ENCODE data around the gene HAUS8. TPM values are rescaled to one million over a fixed set of nuclear protein-coding genes. Genes with fewer than 3 reads are reported as not detected.

HAUS8 gene
- total RNA-seq, 4 donors from 2014 or later, result 0.97 to 4.5 (median 3.3) TPM

DNA sequence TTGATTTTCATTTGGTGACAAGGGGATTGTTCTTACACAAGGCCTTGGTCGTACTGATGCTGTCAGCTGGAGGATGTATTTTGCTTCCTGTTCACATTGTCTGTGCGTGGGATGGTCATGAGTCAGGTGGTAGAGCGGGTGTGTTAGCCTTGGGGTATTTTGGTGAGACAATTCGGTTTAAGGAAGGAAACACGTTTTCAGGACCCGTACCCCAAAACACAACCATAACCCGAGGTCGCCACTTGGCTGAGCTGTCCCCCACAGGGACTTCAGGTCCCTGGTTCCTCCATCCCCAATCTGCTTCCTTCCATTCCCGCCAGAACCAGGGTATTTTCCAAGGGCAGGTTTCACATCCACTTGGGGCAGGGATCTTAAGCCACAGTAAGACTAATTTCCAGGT lies 15.3 kb upstream of the HAUS8 start:
- no peak for TF ChIP-seq POLR2A (IDR thresholded peaks at IDR 0.05)
- TF ChIP-seq, protein P1, sequence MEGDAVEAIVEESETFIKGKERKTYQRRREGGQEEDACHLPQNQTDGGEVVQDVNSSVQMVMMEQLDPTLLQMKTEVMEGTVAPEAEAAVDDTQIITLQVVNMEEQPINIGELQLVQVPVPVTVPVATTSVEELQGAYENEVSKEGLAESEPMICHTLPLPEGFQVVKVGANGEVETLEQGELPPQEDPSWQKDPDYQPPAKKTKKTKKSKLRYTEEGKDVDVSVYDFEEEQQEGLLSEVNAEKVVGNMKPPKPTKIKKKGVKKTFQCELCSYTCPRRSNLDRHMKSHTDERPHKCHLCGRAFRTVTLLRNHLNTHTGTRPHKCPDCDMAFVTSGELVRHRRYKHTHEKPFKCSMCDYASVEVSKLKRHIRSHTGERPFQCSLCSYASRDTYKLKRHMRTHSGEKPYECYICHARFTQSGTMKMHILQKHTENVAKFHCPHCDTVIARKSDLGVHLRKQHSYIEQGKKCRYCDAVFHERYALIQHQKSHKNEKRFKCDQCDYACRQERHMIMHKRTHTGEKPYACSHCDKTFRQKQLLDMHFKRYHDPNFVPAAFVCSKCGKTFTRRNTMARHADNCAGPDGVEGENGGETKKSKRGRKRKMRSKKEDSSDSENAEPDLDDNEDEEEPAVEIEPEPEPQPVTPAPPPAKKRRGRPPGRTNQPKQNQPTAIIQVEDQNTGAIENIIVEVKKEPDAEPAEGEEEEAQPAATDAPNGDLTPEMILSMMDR (IDR thresholded peaks at IDR 0.05 in 4 of 5, conservative IDR thresholded peaks at IDR 0.05 in 1 of 5), result no peak
- Histone ChIP-seq H3K36me3 (no peaks in the 10 kb centered on the region), H3K27ac (peak overlapping the region in 1 of 4 donors; percentile 7), H3K4me3 (no peak overlapping the region), H3K27me3 (no peaks in the 10 kb centered on the region), H3K9me3 (no peaks in the 10 kb centered on the region), H3K4me1 (no peaks in the 10 kb centered on the region)
- in situ Hi-C loops (cut with MboI; ENCODE audit: low sequenced_read_pairs in 4 of 4), result no loop called here
- intact Hi-C loops (cut with DNase I; ENCODE audit: low total_unique reads), result no loop called here
- DNase-seq (no peak), ATAC-seq (no peak)

DNA sequence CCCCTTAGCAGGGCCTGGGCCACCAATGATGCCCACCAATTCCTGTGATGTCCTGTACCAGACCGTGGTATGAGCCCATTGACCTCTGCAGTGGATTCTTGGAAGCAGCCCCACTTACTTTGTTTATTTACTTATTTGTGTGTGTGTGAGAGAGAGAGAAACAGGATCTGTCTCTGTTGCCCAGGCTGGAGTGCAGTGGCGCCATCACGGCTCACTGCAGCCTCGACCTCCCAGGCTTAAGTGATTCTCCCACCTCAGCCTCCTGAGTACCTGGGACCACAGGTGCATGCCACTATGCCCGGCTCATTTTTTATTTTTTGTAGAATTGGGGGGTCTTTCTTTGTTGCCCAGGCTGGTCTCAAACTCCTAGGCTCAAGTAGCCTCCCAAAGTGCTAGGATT lies 13.3 kb upstream of the HAUS8 start:
- DNase-seq (no peak), ATAC-seq (no peak)
- Histone ChIP-seq H3K36me3 (no peaks in the 10 kb centered on the region), H3K27ac (no peak overlapping the region), H3K4me1 (no peaks in the 10 kb centered on the region), H3K9me3 (no peaks in the 10 kb centered on the region), H3K4me3 (no peak overlapping the region), H3K27me3 (no peaks in the 10 kb centered on the region)
- intact Hi-C loops (cut with DNase I; ENCODE audit: low total_unique reads) (no loop called here), in situ Hi-C loops (cut with MboI; ENCODE audit: low sequenced_read_pairs in 4 of 4) (no loop called here)
- TF ChIP-seq, protein P1 (IDR thresholded peaks at IDR 0.05 in 4 of 5, conservative IDR thresholded peaks at IDR 0.05 in 1 of 5), result no peak
- no peak for TF ChIP-seq POLR2A (IDR thresholded peaks at IDR 0.05)

DNA sequence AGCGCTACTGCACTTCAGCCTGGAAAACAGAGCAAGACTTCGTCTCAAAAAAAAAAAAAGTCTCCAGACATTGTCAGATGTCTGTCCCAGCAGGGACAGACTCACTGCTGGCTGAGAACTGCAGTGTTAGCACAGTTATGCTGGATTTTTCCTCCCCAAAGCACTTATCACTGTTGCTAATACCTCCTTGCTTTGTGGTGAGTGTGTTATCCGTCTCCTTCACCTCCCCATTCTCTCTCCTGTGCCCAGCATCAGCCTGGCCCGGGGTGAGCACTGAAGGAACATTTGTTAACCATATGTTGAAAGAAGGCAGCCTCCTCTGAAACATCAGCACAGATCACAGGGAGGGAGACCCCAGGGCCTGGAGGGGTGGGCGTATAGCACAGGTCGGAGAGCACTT lies 11.6 kb upstream of the HAUS8 start:
- H3K4me1 ChIP-seq, result peaks cover 0 to 6% of the 10 kb centered on the region in 2 donors
- H3K27me3 ChIP-seq, result no peaks in the 10 kb centered on the region
- TF ChIP-seq, protein P1 (IDR thresholded peaks at IDR 0.05 in 4 of 5, conservative IDR thresholded peaks at IDR 0.05 in 1 of 5), result no peak
- no peak for TF ChIP-seq POLR2A (IDR thresholded peaks at IDR 0.05)
- no peak for ATAC-seq
- no peaks in the 10 kb centered on the region for H3K36me3 ChIP-seq
- no peaks in the 10 kb centered on the region for H3K9me3 ChIP-seq
- intact Hi-C loops (cut with DNase I; ENCODE audit: low total_unique reads), result no loop called here
- H3K27ac ChIP-seq, result no peak overlapping the region
- in situ Hi-C loops (cut with MboI; ENCODE audit: low sequenced_read_pairs in 4 of 4), result no loop called here
- H3K4me3 ChIP-seq, result no peak overlapping the region
- no peak for DNase-seq

DNA sequence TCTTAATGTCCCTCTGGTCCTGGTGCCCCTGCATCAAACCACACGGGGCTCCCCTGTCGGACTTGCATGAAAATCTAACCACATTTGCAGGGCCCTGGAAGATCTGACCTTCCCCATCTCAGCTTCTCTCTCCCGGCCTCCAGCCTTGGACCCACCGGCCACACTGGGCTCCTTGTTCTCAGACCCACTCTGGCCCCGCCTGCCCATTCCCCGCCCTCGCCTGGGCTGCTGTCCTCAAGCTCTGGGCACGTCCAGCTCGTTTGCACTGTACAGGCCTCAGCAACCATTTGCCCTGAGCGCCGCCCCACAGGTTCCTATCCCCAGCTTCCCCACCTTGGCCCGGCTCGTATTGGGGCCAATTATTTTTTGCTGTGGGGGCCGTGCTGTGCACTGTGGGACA lies 10.9 kb upstream of the HAUS8 start:
- no peak overlapping the region for H3K4me3 ChIP-seq
- no peaks in the 10 kb centered on the region for H3K27me3 ChIP-seq
- intact Hi-C loops (cut with DNase I; ENCODE audit: low total_unique reads) (no loop called here), in situ Hi-C loops (cut with MboI; ENCODE audit: low sequenced_read_pairs in 4 of 4) (no loop called here)
- DNase-seq (no peak), ATAC-seq (no peak)
- no peak overlapping the region for H3K27ac ChIP-seq
- no peaks in the 10 kb centered on the region for H3K9me3 ChIP-seq
- TF ChIP-seq, protein P1 (IDR thresholded peaks at IDR 0.05 in 4 of 5, conservative IDR thresholded peaks at IDR 0.05 in 1 of 5), result no peak
- TF ChIP-seq POLR2A (IDR thresholded peaks at IDR 0.05), result no peak
- no peaks in the 10 kb centered on the region for H3K36me3 ChIP-seq
- H3K4me1 ChIP-seq, result peaks cover 4 to 6% of the 10 kb centered on the region in 2 donors
